Endothelial cell of umbilical vein (primary cell): ENCODE data around the gene CYBC1. TPM values are rescaled to one million over a fixed set of nuclear protein-coding genes. Genes with fewer than 3 reads are reported as not detected.

Source experiments
- BruUV-seq: library from RNA; stranded (reverse); fragments of 400-500 nt; replicated peaks from 2 replicates; lab custom pipeline; 2021; lab: Mats Ljungman, UMichigan
- CTCF ChIA-PET: fragments of 300-600, 350-600 bp; sonication (Branson Sonifier 250); formaldehyde crosslinking; loops from one replicate; lab custom pipeline; 2021; ENCODE audit warnings: antibody characterized with exemption, inconsistent platforms; lab: Charles Lee
- POLR2A ChIA-PET: fragments of 300-600, 350-600 bp; sonication (Branson Sonifier 250); formaldehyde crosslinking; loops from one replicate; lab custom pipeline; 2021; ENCODE audit warnings: antibody characterized with exemption, inconsistent platforms; lab: Charles Lee
- DNase-seq: peaks from one replicate; pipeline ENCODE4 v3.0.0-alpha.2; 2011; ENCODE audit warnings: low read depth, low spot score
- FAIRE-seq: peaks from 2 replicates; lab custom pipeline; 2011; peaks lifted over from hg19 to GRCh38; lab: Jason Lieb, UNC
- H2AFZ ChIP-seq: 2 replicates; pipeline ENCODE4 v1.6.0; 2012; ENCODE audit warnings: low read depth, low read length, control low read depth, inconsistent platforms
- H3K27ac ChIP-seq: 2 replicates; pipeline ENCODE4 v1.5.1; 2011; ENCODE audit warnings: low read depth, mild to moderate bottlenecking, control low read depth, low read length, moderate library complexity; ENCODE audit not compliant: insufficient read depth
- H3K27me3 ChIP-seq, 2 experiments: 2 replicates each; pipeline versions ENCODE4 v1.6.0 to v1.6.1; 2011; ENCODE audit warnings: low read length in 2 of 2, mixed read lengths in 1 of 2; ENCODE audit not compliant: control insufficient read depth in 2 of 2, insufficient read depth in 2 of 2
- H3K36me3 ChIP-seq, 2 experiments: 2 replicates in 1 of 2; 3 replicates in 1 of 2; pipeline ENCODE4 v1.5.1; 2011; ENCODE audit warnings: low read length in 2 of 2, mild to moderate bottlenecking in 1 of 2, moderate library complexity in 1 of 2; ENCODE audit not compliant: control insufficient read depth in 2 of 2, insufficient read depth in 2 of 2; ENCODE audit errors: extremely low read depth in 1 of 2
- H3K4me1 ChIP-seq: 3 replicates; pipeline ENCODE4 v1.5.1; 2011; ENCODE audit warnings: mild to moderate bottlenecking, low read length; ENCODE audit not compliant: control insufficient read depth, insufficient read depth; ENCODE audit errors: extremely low read depth
- H3K4me2 ChIP-seq: 2 replicates; pipeline ENCODE4 v1.6.1; 2011; ENCODE audit warnings: low read length, control low read depth, mixed read lengths; ENCODE audit not compliant: insufficient read depth
- H3K4me3 ChIP-seq, 3 experiments: fragments of 200-600 bp in 1 of 3; sonication (generic), shearing (Covaris generic) in 1 of 3; replicated peaks in 1 of 3; 2 replicates each; pipeline ENCODE4 v1.5.1; 2011 to 2016; ENCODE audit warnings: control low read depth in 3 of 3, low read length in 3 of 3, mild to moderate bottlenecking in 2 of 3, inconsistent platforms in 1 of 3, low read depth in 1 of 3, moderate library complexity in 1 of 3; ENCODE audit not compliant: insufficient read depth in 1 of 3
- H3K79me2 ChIP-seq: 2 replicates; pipeline ENCODE4 v1.6.0; 2012; ENCODE audit warnings: low read length, inconsistent platforms; ENCODE audit not compliant: control insufficient read depth, insufficient read depth
- H3K9ac ChIP-seq: replicated peaks from 2 replicates; pipeline ENCODE3; 2011; ENCODE audit warnings: low read length, control low read depth; ENCODE audit not compliant: insufficient read depth; ENCODE audit errors: extremely low read depth
- H3K9me1 ChIP-seq: replicated peaks from 3 replicates; pipeline ENCODE4 v1.6.0; 2011; ENCODE audit warnings: mild to moderate bottlenecking, low read length; ENCODE audit not compliant: control insufficient read depth, insufficient read depth; ENCODE audit errors: extremely low read depth
- H3K9me3 ChIP-seq: replicated peaks from 2 replicates; pipeline ENCODE4 v1.5.1; 2012; ENCODE audit warnings: low read length, inconsistent platforms; ENCODE audit not compliant: control insufficient read depth, insufficient read depth
- H4K20me1 ChIP-seq: replicated peaks from 2 replicates; pipeline ENCODE3; 2011; ENCODE audit warnings: mild to moderate bottlenecking, low read length; ENCODE audit not compliant: control insufficient read depth, insufficient read depth; ENCODE audit errors: extremely low read depth
- EZH2 ChIP-seq: IDR thresholded peaks from 2 replicates; pipeline ENCODE4 v1.6.1; 2012; ENCODE audit warnings: borderline replicate concordance, low read depth, mild to moderate bottlenecking, moderate library complexity, low read length, inconsistent platforms; ENCODE audit not compliant: severe bottlenecking
- FOS ChIP-seq: IDR thresholded peaks from 2 replicates; pipeline ENCODE4 v1.6.1; 2011; ENCODE audit warnings: mild to moderate bottlenecking, low read length, moderate library complexity, borderline replicate concordance; ENCODE audit not compliant: insufficient read depth
- GATA2 ChIP-seq: IDR thresholded peaks from 2 replicates; pipeline ENCODE4 v1.7.0; 2011; ENCODE audit warnings: low read depth, mild to moderate bottlenecking, moderate library complexity, mixed read lengths, low read length; ENCODE audit not compliant: insufficient read length, insufficient read depth
- JUN ChIP-seq: IDR thresholded peaks from 2 replicates; pipeline ENCODE4 v1.6.1; 2011; ENCODE audit warnings: borderline replicate concordance, low read depth; ENCODE audit not compliant: insufficient read length, insufficient read depth
- MYC ChIP-seq: IDR thresholded peaks from one replicate; pipeline ENCODE4 v1.6.1; 2011; ENCODE audit warnings: mild to moderate bottlenecking, low read depth, low read length
- POLR2A ChIP-seq: IDR thresholded peaks from 2 replicates; pipeline ENCODE4 v1.6.1; 2012; ENCODE audit warnings: low read depth, mild to moderate bottlenecking, control low read depth, low read length
- POLR2AphosphoS5 ChIP-seq: IDR thresholded peaks from 2 replicates; pipeline ENCODE4 v1.6.1; 2012; ENCODE audit warnings: low read depth, mild to moderate bottlenecking, control low read depth, low read length, moderate library complexity; ENCODE audit not compliant: insufficient read depth
- dilution Hi-C: fragments of 300-500 bp; cut with MboI; formaldehyde crosslinking; loops from one replicate; pipeline ENCODE4 v1.15.0; 2019; ENCODE audit warnings: low sequenced_read_pairs; ENCODE audit not compliant: extremely low pct_ligation_motif_present
- intact Hi-C: fragments of 100-400 bp; cut with micrococcal nuclease; formaldehyde crosslinking; loops from one replicate; pipeline ENCODE4 v1.10.0; 2022
- polyA plus RNA-seq, 4 experiments: library from polyadenylated mRNA; depleted of rRNA in 3 of 4; stranded (reverse) in 3 of 4; unstranded in 1 of 4; fragments of >200 nt; gene quantifications; 2 replicates each; pipeline versions ENCODE4 v1.2.1 to v1.2.3, GENCODE V29; 2011 to 2012; ENCODE audit warnings: missing spikeins in 1 of 4
- total RNA-seq: library from RNA; stranded (reverse); gene quantifications from 2 replicates; pipeline ENCODE4 v1.2.3, GENCODE V29; 2021
- TF ChIP-seq, protein P1 (sequence below): IDR thresholded peaks from 2 replicates; pipeline ENCODE4 v1.6.1; 2011; ENCODE audit not compliant: insufficient read depth, insufficient read length
- TF ChIP-seq, protein P2 (sequence below), 2 donors: IDR thresholded peaks; 1 replicate in 1 of 2; 2 replicates in 1 of 2; pipeline ENCODE4 v1.5.1; 2011; ENCODE audit warnings: low read length in 2 of 2, mild to moderate bottlenecking in 2 of 2, moderate library complexity in 2 of 2, control low read depth in 1 of 2, inconsistent platforms in 1 of 2, low read depth in 1 of 2; ENCODE audit not compliant: insufficient read depth in 1 of 2; ENCODE audit errors: extremely low read depth in 1 of 2

CYBC1 gene
- total and polyA plus RNA-seq, 2 donors (not counting 3 experiments of a cell fraction or from before 2014, with no cell fraction given), result 71.8 to 81.5 TPM

- H4K20me1 ChIP-seq, result no peaks in the 10 kb centered on the region
- peaks cover 2 to 24% of the 10 kb centered on the region in 2 experiments for H3K36me3 ChIP-seq
- H3K4me3 ChIP-seq, result no peak overlapping the region
- no peaks in the 10 kb centered on the region for H3K4me1 ChIP-seq
- H3K9ac ChIP-seq, result no peak overlapping the region
- H3K4me2 ChIP-seq, result no peak overlapping the region
- H3K9me1 ChIP-seq, result no peaks in the 10 kb centered on the region
- dilution Hi-C loops, result no loop called here
- BruUV-seq, result TSS peak; percentile 8
- H3K79me2 ChIP-seq, result no peaks in the 10 kb centered on the region
- no peaks in the 10 kb centered on the region for H3K27me3 ChIP-seq
- POLR2A ChIA-PET, result no interaction called here
- TF ChIP-seq FOS (no peak), JUN (no peak), POLR2AphosphoS5 (no peak), MYC (no peak), EZH2 (no peak), POLR2A (no peak), GATA2 (no peak)
- TF ChIP-seq, protein P1, sequence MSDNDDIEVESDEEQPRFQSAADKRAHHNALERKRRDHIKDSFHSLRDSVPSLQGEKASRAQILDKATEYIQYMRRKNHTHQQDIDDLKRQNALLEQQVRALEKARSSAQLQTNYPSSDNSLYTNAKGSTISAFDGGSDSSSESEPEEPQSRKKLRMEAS, result no peak
- TF ChIP-seq, protein P2, sequence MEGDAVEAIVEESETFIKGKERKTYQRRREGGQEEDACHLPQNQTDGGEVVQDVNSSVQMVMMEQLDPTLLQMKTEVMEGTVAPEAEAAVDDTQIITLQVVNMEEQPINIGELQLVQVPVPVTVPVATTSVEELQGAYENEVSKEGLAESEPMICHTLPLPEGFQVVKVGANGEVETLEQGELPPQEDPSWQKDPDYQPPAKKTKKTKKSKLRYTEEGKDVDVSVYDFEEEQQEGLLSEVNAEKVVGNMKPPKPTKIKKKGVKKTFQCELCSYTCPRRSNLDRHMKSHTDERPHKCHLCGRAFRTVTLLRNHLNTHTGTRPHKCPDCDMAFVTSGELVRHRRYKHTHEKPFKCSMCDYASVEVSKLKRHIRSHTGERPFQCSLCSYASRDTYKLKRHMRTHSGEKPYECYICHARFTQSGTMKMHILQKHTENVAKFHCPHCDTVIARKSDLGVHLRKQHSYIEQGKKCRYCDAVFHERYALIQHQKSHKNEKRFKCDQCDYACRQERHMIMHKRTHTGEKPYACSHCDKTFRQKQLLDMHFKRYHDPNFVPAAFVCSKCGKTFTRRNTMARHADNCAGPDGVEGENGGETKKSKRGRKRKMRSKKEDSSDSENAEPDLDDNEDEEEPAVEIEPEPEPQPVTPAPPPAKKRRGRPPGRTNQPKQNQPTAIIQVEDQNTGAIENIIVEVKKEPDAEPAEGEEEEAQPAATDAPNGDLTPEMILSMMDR (IDR thresholded peaks at IDR 0.05; ENCODE audit: extremely low read depth in 1 of 2, insufficient read depth in 1 of 2, low read depth in 1 of 2, low read length in 2 of 2), result no peak
- H2AFZ ChIP-seq, result no peak overlapping the region
- FAIRE-seq, result no peak
- intact Hi-C loops, result no loop called here
- no peak for DNase-seq
- no peak overlapping the region for H3K27ac ChIP-seq
- CTCF ChIA-PET, result interaction anchor here (1.2 kb wide), 1 partner anchor 61 kb away, joined by 4 read pairs; no protein-coding TSS in a partner anchor
- no peaks in the 10 kb centered on the region for H3K9me3 ChIP-seq
These were observed 39.4 kb upstream of the CYBC1 start for GRCh38 chr17:82489851-82490511.
